H9 (cell line): ENCODE data around the gene KLC1. TPM values are rescaled to one million over a fixed set of nuclear protein-coding genes. Genes with fewer than 3 reads are reported as not detected.

Experiments
- DNase-seq: peaks from one replicate; pipeline ENCODE4 v3.0.0-alpha.2; 2017
- H2AFZ ChIP-seq: one replicate; pipeline ENCODE4 v1.6.1; 2013; ENCODE audit warnings: mild to moderate bottlenecking, low read length, control low read depth, moderate library complexity
- H2AK5ac ChIP-seq: 2 replicates; pipeline ENCODE4 v1.6.1; 2013; ENCODE audit warnings: low read length, control low read depth, mixed read lengths; ENCODE audit not compliant: insufficient read length
- H2BK120ac ChIP-seq: one replicate; pipeline ENCODE4 v1.6.1; 2013; ENCODE audit warnings: low read depth, mild to moderate bottlenecking, low read length, control low read depth, inconsistent platforms; ENCODE audit not compliant: poor library complexity, severe bottlenecking
- H2BK12ac ChIP-seq: 2 replicates; pipeline ENCODE4 v1.6.1; 2013; ENCODE audit warnings: low read length, control low read depth, mixed read lengths, low read depth; ENCODE audit not compliant: insufficient read length
- H2BK15ac ChIP-seq: 2 replicates; pipeline ENCODE4 v1.6.1; 2013; ENCODE audit warnings: low read depth, low read length, control low read depth
- H2BK20ac ChIP-seq: one replicate; pipeline ENCODE4 v1.6.1; 2013; ENCODE audit warnings: low read depth, mild to moderate bottlenecking, low read length, control low read depth, inconsistent platforms; ENCODE audit not compliant: poor library complexity, severe bottlenecking
- H2BK5ac ChIP-seq: 2 replicates; pipeline ENCODE4 v1.6.1; 2013; ENCODE audit warnings: low read length, control low read depth, mixed read lengths; ENCODE audit not compliant: insufficient read length
- H3K14ac ChIP-seq: 2 replicates; pipeline ENCODE4 v1.6.1; 2013; ENCODE audit warnings: low read length, control low read depth; ENCODE audit not compliant: insufficient read depth
- H3K18ac ChIP-seq: 2 replicates; pipeline ENCODE4 v1.6.1; 2013; ENCODE audit warnings: low read depth, mild to moderate bottlenecking, mixed read lengths, low read length, control low read depth; ENCODE audit not compliant: insufficient read length
- H3K23ac ChIP-seq: 2 replicates; pipeline ENCODE4 v1.6.1; 2013; ENCODE audit warnings: low read length, control low read depth, mixed read lengths, low read depth; ENCODE audit not compliant: insufficient read length
- H3K23me2 ChIP-seq: 2 replicates; pipeline ENCODE4 v1.6.1; 2013; ENCODE audit warnings: low read depth, mild to moderate bottlenecking, mixed read lengths, low read length, control low read depth; ENCODE audit not compliant: insufficient read length, poor library complexity, severe bottlenecking
- H3K27ac ChIP-seq: 2 replicates; pipeline ENCODE4 v1.5.1; 2013; ENCODE audit warnings: low read length, control low read depth, mixed read lengths, low read depth; ENCODE audit not compliant: insufficient read length
- H3K27me3 ChIP-seq: 2 replicates; pipeline ENCODE4 v1.6.1; 2013; ENCODE audit warnings: low read length, control low read depth, inconsistent platforms; ENCODE audit not compliant: insufficient read depth
- H3K4ac ChIP-seq: 2 replicates; pipeline ENCODE4 v1.6.1; 2013; ENCODE audit warnings: low read depth, mild to moderate bottlenecking, control low read depth, inconsistent platforms, low read length, moderate library complexity
- H3K4me1 ChIP-seq: 2 replicates; pipeline ENCODE4 v1.6.1; 2013; ENCODE audit warnings: low read length, control low read depth, inconsistent platforms; ENCODE audit not compliant: insufficient read depth
- H3K4me2 ChIP-seq: 2 replicates; pipeline ENCODE4 v1.6.1; 2013; ENCODE audit warnings: low read length, control low read depth, mixed read lengths; ENCODE audit not compliant: insufficient read length, insufficient read depth
- H3K56ac ChIP-seq: 2 replicates; pipeline ENCODE4 v1.6.1; 2013; ENCODE audit warnings: low read depth, mild to moderate bottlenecking, mixed read lengths, low read length, control low read depth; ENCODE audit not compliant: insufficient read length
- H3K79me1 ChIP-seq: 2 replicates; pipeline ENCODE4 v1.6.1; 2013; ENCODE audit warnings: low read depth, mild to moderate bottlenecking, moderate library complexity, low read length, control low read depth, inconsistent platforms; ENCODE audit not compliant: insufficient read depth, poor library complexity, severe bottlenecking
- H3K79me2 ChIP-seq: 2 replicates; pipeline ENCODE4 v1.6.1; 2013; ENCODE audit warnings: low read length, control low read depth, inconsistent platforms; ENCODE audit not compliant: insufficient read depth
- H3K9ac ChIP-seq: 2 replicates; pipeline ENCODE4 v1.6.1; 2013; ENCODE audit warnings: low read length, control low read depth, mixed read lengths; ENCODE audit not compliant: insufficient read length; ENCODE audit errors: extremely low read depth
- H3K9me3 ChIP-seq: one replicate; pipeline ENCODE4 v1.6.1; 2013; ENCODE audit warnings: low read depth, low read length, inconsistent platforms; ENCODE audit not compliant: control insufficient read depth
- H3T11ph ChIP-seq: one replicate; pipeline ENCODE4 v1.6.1; 2013; ENCODE audit warnings: mild to moderate bottlenecking, low read length, control low read depth, inconsistent platforms
- H4K20me1 ChIP-seq: one replicate; pipeline ENCODE4 v1.6.1; 2013; ENCODE audit not compliant: control insufficient read depth, insufficient read length, insufficient read depth
- H4K5ac ChIP-seq: 2 replicates; pipeline ENCODE4 v1.6.1; 2013; ENCODE audit warnings: low read depth, mild to moderate bottlenecking, mixed read lengths, low read length, control low read depth; ENCODE audit not compliant: insufficient read length
- H4K8ac ChIP-seq: replicated peaks from 2 replicates; pipeline ENCODE4 v1.6.1; 2013; ENCODE audit warnings: low read length, control low read depth, mixed read lengths, low read depth; ENCODE audit not compliant: insufficient read length
- H4K91ac ChIP-seq: 2 replicates; pipeline ENCODE4 v1.6.1; 2013; ENCODE audit warnings: low read depth, mild to moderate bottlenecking, moderate library complexity, mixed read lengths, low read length, control low read depth; ENCODE audit not compliant: insufficient read length
- H3K27ac Mint-ChIP-seq, 3 experiments: 2 replicates in 2 of 3; 3 replicates in 1 of 3; pipeline ENCODE4 v1.8.0; 2020 to 2021; ENCODE audit warnings: mixed read lengths in 3 of 3, mild to moderate bottlenecking in 1 of 3, moderate library complexity in 1 of 3
- H3K27me3 Mint-ChIP-seq: 2 replicates; pipeline ENCODE4 v1.8.0; 2021; ENCODE audit warnings: low read depth, mild to moderate bottlenecking, moderate library complexity, mixed read lengths
- H3K36me3 Mint-ChIP-seq, 3 experiments: 2 replicates in 2 of 3; 3 replicates in 1 of 3; pipeline ENCODE4 v1.8.0; 2020 to 2021; ENCODE audit warnings: low read depth in 3 of 3, mixed read lengths in 3 of 3; ENCODE audit not compliant: insufficient read depth in 1 of 3
- H3K4me1 Mint-ChIP-seq, 2 experiments: 2 replicates each; pipeline ENCODE4 v1.8.0; 2020; ENCODE audit warnings: mixed read lengths in 2 of 2
- H3K4me3 Mint-ChIP-seq, 2 experiments: 2 replicates in 1 of 2; 3 replicates in 1 of 2; pipeline ENCODE4 v1.8.0; 2020 to 2021; ENCODE audit warnings: mild to moderate bottlenecking in 2 of 2, mixed read lengths in 2 of 2, moderate library complexity in 1 of 2
- H3K9me3 Mint-ChIP-seq, 2 experiments: 2 replicates in 1 of 2; 3 replicates in 1 of 2; pipeline ENCODE4 v1.8.0; 2020; ENCODE audit warnings: mild to moderate bottlenecking in 2 of 2, mixed read lengths in 2 of 2, moderate library complexity in 1 of 2
- WGBS: extraction: QIAGEN DNeasy Blood & Tissue Kit; methylation state at CpG from one replicate; pipeline ENCODE4 v1.1.7; 2013; ENCODE audit warnings: missing lambda C conversion rate, low lambda C conversion rate, mixed read lengths; ENCODE audit not compliant: insufficient read length; ENCODE audit errors: extremely low coverage; 5-methylcytosine and 5-hydroxymethylcytosine counted together
- total RNA-seq: library from RNA; stranded (reverse); gene quantifications from 2 replicates; pipeline ENCODE4 v1.2.1, GENCODE V29; 2021
- TF ChIP-seq, protein P1 (sequence below): fragments of 200-600 bp; sonication (generic); conservative IDR thresholded peaks from 3 replicates; pipeline ENCODE4 v1.8.0; 2021; ENCODE audit warnings: antibody characterized with exemption, mild to moderate bottlenecking

KLC1 gene
- total RNA-seq, 1 experiment from 2014 or later: 143 TPM

DNA sequence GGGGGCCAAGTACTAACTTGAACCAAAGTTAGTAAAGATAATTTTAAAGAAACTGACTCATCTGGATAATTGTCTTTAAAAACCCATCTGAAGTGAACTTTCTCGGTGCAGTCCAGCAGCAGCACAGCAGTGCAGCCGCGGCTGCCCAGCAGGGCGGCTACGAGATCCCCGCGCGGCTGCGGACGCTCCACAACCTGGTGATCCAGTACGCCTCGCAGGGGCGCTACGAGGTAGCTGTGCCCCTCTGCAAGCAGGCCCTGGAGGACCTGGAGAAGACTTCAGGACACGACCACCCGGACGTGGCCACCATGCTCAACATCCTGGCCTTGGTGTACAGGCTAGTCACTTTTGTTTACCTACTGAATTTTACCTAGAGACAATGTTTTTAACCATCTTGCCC, 33.6 kb downstream of the KLC1 start:
- no peak overlapping the region for H3T11ph ChIP-seq
- H4K8ac ChIP-seq: no peak overlapping the region
- H2BK12ac ChIP-seq: no peak overlapping the region
- no peaks in the 10 kb centered on the region for H3K79me2 ChIP-seq
- H2BK15ac ChIP-seq: no peak overlapping the region
- H3K23me2 ChIP-seq: no peaks in the 10 kb centered on the region
- no peak overlapping the region for H3K4me2 ChIP-seq
- no peaks in the 10 kb centered on the region for H3K4me1 ChIP-seq
- no peak overlapping the region for H2BK20ac ChIP-seq
- no peak overlapping the region for H3K27ac ChIP-seq
- H3K56ac ChIP-seq: no peak overlapping the region
- no peak overlapping the region for H2AK5ac ChIP-seq
- H4K5ac ChIP-seq: no peak overlapping the region
- Mint-ChIP-seq H3K36me3 (peaks cover 33 to 74% (median 60%) of the 10 kb centered on the region in 3 experiments), H3K27me3 (no peaks in the 10 kb centered on the region), H3K4me1 (no peaks in the 10 kb centered on the region), H3K27ac (no peak overlapping the region), H3K9me3 (no peaks in the 10 kb centered on the region), H3K4me3 (no peak overlapping the region)
- H3K14ac ChIP-seq: no peak overlapping the region
- H2BK120ac ChIP-seq: no peak overlapping the region
- H4K20me1 ChIP-seq: no peaks in the 10 kb centered on the region
- no peak overlapping the region for H3K23ac ChIP-seq
- no peaks in the 10 kb centered on the region for H3K27me3 ChIP-seq
- H4K91ac ChIP-seq: no peak overlapping the region
- H3K18ac ChIP-seq: no peak overlapping the region
- H3K79me1 ChIP-seq: no peaks in the 10 kb centered on the region
- no peak overlapping the region for H2AFZ ChIP-seq
- TF ChIP-seq, protein P1, sequence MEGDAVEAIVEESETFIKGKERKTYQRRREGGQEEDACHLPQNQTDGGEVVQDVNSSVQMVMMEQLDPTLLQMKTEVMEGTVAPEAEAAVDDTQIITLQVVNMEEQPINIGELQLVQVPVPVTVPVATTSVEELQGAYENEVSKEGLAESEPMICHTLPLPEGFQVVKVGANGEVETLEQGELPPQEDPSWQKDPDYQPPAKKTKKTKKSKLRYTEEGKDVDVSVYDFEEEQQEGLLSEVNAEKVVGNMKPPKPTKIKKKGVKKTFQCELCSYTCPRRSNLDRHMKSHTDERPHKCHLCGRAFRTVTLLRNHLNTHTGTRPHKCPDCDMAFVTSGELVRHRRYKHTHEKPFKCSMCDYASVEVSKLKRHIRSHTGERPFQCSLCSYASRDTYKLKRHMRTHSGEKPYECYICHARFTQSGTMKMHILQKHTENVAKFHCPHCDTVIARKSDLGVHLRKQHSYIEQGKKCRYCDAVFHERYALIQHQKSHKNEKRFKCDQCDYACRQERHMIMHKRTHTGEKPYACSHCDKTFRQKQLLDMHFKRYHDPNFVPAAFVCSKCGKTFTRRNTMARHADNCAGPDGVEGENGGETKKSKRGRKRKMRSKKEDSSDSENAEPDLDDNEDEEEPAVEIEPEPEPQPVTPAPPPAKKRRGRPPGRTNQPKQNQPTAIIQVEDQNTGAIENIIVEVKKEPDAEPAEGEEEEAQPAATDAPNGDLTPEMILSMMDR: no peak
- H3K9ac ChIP-seq: no peak overlapping the region
- no CpG with 5 or more reads among the region's 17 CpGs for WGBS
- no peak overlapping the region for H3K4ac ChIP-seq
- H3K9me3 ChIP-seq: no peaks in the 10 kb centered on the region
- no peak overlapping the region for H2BK5ac ChIP-seq
- no peak for DNase-seq
